ENCODE results near the gene PHKA1.
"Not testable (repeated sequence)": the region's sequence is repeated elsewhere in the genome, so short reads cannot be mapped to it uniquely, and the experiment has no call there.

- TF ChIP-seq EZH2 (IDR thresholded peaks at IDR 0.05; ENCODE audit: borderline replicate concordance, low read depth, low read length, severe bottlenecking); CTCF (IDR thresholded peaks at IDR 0.05; ENCODE audit: extremely low read depth in 1 of 2, insufficient read depth in 1 of 2, low read depth in 1 of 2, low read length in 2 of 2); JUN (IDR thresholded peaks at IDR 0.05; ENCODE audit: borderline replicate concordance, insufficient read depth, insufficient read length, low read depth); POLR2A (IDR thresholded peaks at IDR 0.05; ENCODE audit: low read depth, low read length); MYC (IDR thresholded peaks at IDR 0.05; ENCODE audit: low read depth, low read length); POLR2AphosphoS5 (IDR thresholded peaks at IDR 0.05; ENCODE audit: insufficient read depth, low read depth, low read length); GATA2 (IDR thresholded peaks at IDR 0.05; ENCODE audit: insufficient read depth, insufficient read length, low read depth, low read length): not testable (repeated sequence)
- TF ChIP-seq, protein P1, sequence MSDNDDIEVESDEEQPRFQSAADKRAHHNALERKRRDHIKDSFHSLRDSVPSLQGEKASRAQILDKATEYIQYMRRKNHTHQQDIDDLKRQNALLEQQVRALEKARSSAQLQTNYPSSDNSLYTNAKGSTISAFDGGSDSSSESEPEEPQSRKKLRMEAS (IDR thresholded peaks at IDR 0.05; ENCODE audit: insufficient read depth, insufficient read length), result not testable (repeated sequence)
Measured at GRCh38 chrX:72673951-72674350, 40.2 kb downstream of the PHKA1 start.

All from endothelial cell of umbilical vein (primary cell).